ENCODE results near the gene MRPL21. TPM values are rescaled to one million over a fixed set of nuclear protein-coding genes. Genes with fewer than 3 reads are reported as not detected.
A peak's percentile ranks its signal among the peaks of the same experiment; 100 is the strongest.

Gene MRPL21
- polyA plus RNA-seq, 1 donor (not counting 4 experiments of a cell fraction or from before 2014, with no cell fraction given), result 120 TPM

DNA sequence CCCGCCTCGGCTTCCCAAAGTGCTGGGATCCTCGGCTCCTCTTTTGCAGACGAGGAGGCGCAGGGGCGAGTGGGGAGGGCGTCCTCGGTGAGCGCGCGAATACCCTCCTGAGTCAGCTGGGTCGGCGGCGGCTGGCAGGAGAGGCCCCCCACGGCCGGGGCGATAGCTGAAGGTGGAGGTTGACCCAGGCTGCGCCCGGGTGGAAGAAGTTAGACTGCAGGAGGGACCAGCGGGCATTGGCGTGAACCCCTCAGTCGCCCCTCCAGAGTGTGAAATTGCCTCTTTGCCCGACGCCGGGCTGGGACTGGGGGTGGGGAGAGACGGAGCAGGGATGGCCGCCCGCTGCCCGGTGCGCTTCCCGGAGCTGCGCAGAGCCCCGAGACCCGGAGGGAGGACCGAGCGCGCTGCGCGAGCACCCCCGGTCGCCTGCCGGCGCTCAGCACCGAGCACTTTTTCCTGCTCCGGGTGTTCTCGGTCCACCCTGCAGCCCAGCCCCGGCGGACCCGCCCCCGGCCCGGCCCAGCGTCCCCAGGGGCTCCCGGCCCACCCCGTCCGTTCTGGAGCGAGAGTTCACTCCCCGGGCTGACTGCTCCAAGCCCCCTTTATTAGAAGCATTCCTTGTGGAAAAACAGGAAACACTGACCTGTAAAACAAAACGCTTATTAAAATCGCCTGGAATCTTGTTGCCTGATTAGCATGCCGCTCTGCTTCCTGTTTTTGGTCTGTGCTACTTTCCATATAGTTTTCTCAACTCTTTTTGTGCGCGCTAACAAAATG lies 48.2 kb downstream of the MRPL21 start:
- Histone ChIP-seq H3K79me2 (ENCODE audit: control insufficient read depth, insufficient read depth, low read length) (no peaks in the 10 kb centered on the region), H3K36me3 (ENCODE audit: control insufficient read depth in 2 of 2, extremely low read depth in 1 of 2, insufficient read depth in 2 of 2, low read length in 2 of 2) (no peaks in the 10 kb centered on the region), H3K27me3 (ENCODE audit: control insufficient read depth, extremely low read depth, insufficient read depth, low read length) (peaks cover 33% of the 10 kb centered on the region), H2AFZ (ENCODE audit: control insufficient read depth, low read length) (no peak overlapping the region), H3K27ac (ENCODE audit: control insufficient read depth, insufficient read depth, low read length) (no peak overlapping the region), H3K4me1 (ENCODE audit: control insufficient read depth, extremely low read depth, insufficient read depth, low read length) (peaks cover 2% of the 10 kb centered on the region), H3K4me3 (ENCODE audit: control insufficient read depth in 2 of 3, extremely low read depth in 1 of 3, insufficient read depth in 2 of 3, low read depth in 1 of 3, low read length in 3 of 3) (no peak overlapping the region), H4K20me1 (ENCODE audit: control insufficient read depth, extremely low read depth, insufficient read depth, low read length) (no peaks in the 10 kb centered on the region), H3K9ac (ENCODE audit: control insufficient read depth, extremely low read depth, insufficient read depth, low read length) (no peak overlapping the region), H3K9me1 (ENCODE audit: control insufficient read depth, extremely low read depth, insufficient read depth, low read length) (no peaks in the 10 kb centered on the region), H3K4me2 (ENCODE audit: control insufficient read depth, extremely low read depth, insufficient read depth, low read depth, low read length) (no peak overlapping the region), H3K9me3 (ENCODE audit: control insufficient read depth, low read depth, low read length) (no peaks in the 10 kb centered on the region)
- DNase-seq (ENCODE audit: low read depth, low spot score) (no peak), FAIRE-seq (no peak)
- dilution Hi-C loops (cut with MboI; ENCODE audit: extremely low pct_ligation_motif_present, low sequenced_read_pairs), result no loop called here
- peak; percentile 66 for TF ChIP-seq EZH2 (IDR thresholded peaks at IDR 0.05; ENCODE audit: low read length)
- TF ChIP-seq, protein P1, sequence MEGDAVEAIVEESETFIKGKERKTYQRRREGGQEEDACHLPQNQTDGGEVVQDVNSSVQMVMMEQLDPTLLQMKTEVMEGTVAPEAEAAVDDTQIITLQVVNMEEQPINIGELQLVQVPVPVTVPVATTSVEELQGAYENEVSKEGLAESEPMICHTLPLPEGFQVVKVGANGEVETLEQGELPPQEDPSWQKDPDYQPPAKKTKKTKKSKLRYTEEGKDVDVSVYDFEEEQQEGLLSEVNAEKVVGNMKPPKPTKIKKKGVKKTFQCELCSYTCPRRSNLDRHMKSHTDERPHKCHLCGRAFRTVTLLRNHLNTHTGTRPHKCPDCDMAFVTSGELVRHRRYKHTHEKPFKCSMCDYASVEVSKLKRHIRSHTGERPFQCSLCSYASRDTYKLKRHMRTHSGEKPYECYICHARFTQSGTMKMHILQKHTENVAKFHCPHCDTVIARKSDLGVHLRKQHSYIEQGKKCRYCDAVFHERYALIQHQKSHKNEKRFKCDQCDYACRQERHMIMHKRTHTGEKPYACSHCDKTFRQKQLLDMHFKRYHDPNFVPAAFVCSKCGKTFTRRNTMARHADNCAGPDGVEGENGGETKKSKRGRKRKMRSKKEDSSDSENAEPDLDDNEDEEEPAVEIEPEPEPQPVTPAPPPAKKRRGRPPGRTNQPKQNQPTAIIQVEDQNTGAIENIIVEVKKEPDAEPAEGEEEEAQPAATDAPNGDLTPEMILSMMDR (optimal IDR thresholded peaks at IDR 0.05 in 1 of 3, IDR thresholded peaks at IDR 0.05 in 1 of 3, conservative IDR thresholded peaks at IDR 0.05 in 1 of 3; ENCODE audit: extremely low read depth in 1 of 3, insufficient read depth in 2 of 3, low read length in 3 of 3), result no peak

DNA sequence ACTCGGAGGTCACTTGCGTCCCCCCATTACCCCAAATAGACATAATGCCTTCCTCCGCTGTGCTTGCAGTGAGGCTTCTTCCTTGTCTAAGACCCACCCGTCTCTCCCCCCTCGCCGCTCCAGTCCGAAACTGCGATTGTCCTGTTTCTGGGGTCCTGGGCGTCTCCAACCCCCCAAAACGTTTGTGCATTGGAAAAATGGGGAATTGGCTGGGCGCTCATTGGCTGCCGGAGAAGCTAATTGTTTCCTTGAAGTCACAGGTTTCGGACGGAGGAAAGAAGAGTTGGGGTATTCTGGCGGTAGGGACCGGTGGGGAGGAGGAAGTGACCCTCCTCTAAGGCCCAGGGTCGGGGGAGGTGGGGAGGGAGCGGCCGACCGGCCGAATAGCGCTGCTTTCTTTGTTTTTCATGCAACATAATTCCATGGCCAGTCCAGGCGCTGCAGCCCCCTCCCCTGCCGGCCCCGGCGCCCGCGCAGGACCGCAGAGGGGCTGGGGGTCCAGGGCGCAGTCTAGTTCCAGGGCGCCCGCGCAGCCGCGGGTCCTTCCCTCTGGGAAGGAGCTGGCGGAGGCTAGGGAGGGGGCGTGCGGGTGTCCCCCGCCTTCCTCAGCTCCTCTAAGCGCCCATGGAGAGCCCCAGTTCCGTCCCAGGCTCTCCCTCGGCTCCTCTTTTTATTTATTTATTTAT lies 49.2 kb downstream of the MRPL21 start:
- Histone ChIP-seq H3K36me3 (ENCODE audit: control insufficient read depth in 2 of 2, extremely low read depth in 1 of 2, insufficient read depth in 2 of 2, low read length in 2 of 2) (no peaks in the 10 kb centered on the region), H3K27ac (ENCODE audit: control insufficient read depth, insufficient read depth, low read length) (no peak overlapping the region), H3K9me3 (ENCODE audit: control insufficient read depth, low read depth, low read length) (no peaks in the 10 kb centered on the region), H3K4me3 (ENCODE audit: control insufficient read depth in 2 of 3, extremely low read depth in 1 of 3, insufficient read depth in 2 of 3, low read depth in 1 of 3, low read length in 3 of 3) (no peak overlapping the region), H3K4me1 (ENCODE audit: control insufficient read depth, extremely low read depth, insufficient read depth, low read length) (peaks cover 2% of the 10 kb centered on the region), H3K9me1 (ENCODE audit: control insufficient read depth, extremely low read depth, insufficient read depth, low read length) (no peaks in the 10 kb centered on the region), H2AFZ (ENCODE audit: control insufficient read depth, low read length) (no peak overlapping the region), H3K27me3 (ENCODE audit: control insufficient read depth, extremely low read depth, insufficient read depth, low read length) (peaks cover 33% of the 10 kb centered on the region), H3K79me2 (ENCODE audit: control insufficient read depth, insufficient read depth, low read length) (no peaks in the 10 kb centered on the region), H4K20me1 (ENCODE audit: control insufficient read depth, extremely low read depth, insufficient read depth, low read length) (no peaks in the 10 kb centered on the region), H3K4me2 (ENCODE audit: control insufficient read depth, extremely low read depth, insufficient read depth, low read depth, low read length) (no peak overlapping the region), H3K9ac (ENCODE audit: control insufficient read depth, extremely low read depth, insufficient read depth, low read length) (no peak overlapping the region)
- DNase-seq (ENCODE audit: low read depth, low spot score), result no peak
- no peak for FAIRE-seq
- dilution Hi-C loops (cut with MboI; ENCODE audit: extremely low pct_ligation_motif_present, low sequenced_read_pairs), result no loop called here
- TF ChIP-seq EZH2 (IDR thresholded peaks at IDR 0.05; ENCODE audit: low read length), result peak; percentile 24
- TF ChIP-seq, protein P1 (optimal IDR thresholded peaks at IDR 0.05 in 1 of 3, IDR thresholded peaks at IDR 0.05 in 1 of 3, conservative IDR thresholded peaks at IDR 0.05 in 1 of 3; ENCODE audit: extremely low read depth in 1 of 3, insufficient read depth in 2 of 3, low read length in 3 of 3), result no peak

All from keratinocyte (primary cell).